Small intestine (tissue), 7 donors: ENCODE results near the gene RAPH1. TPM values are rescaled to one million over a fixed set of nuclear protein-coding genes. Genes with fewer than 3 reads are reported as not detected.
A peak's percentile ranks its signal among the peaks of the same experiment; 100 is the strongest.

Experiments
- DNase-seq, 2 donors: peaks; one replicate each; pipeline versions ENCODE4 v3.0.0 to v3.0.0-alpha.2; 2013
- FAIRE-seq: peaks from 2 replicates; lab custom pipeline; 2012; peaks lifted over from hg19 to GRCh38; lab: Jason Lieb, UNC
- H3K27ac ChIP-seq, 3 donors: one replicate each; pipeline ENCODE4 v1.5.1; 2013; ENCODE audit warnings: low read length in 2 of 3, mild to moderate bottlenecking in 2 of 3, control low read depth in 1 of 3, inconsistent platforms in 1 of 3, low read depth in 1 of 3, moderate library complexity in 1 of 3
- H3K27me3 ChIP-seq, 3 donors: one replicate each; pipeline ENCODE4 v1.6.1; 2013; ENCODE audit warnings: low read length in 3 of 3, inconsistent platforms in 1 of 3; ENCODE audit not compliant: control insufficient read depth in 3 of 3, insufficient read depth in 3 of 3
- H3K36me3 ChIP-seq, 3 donors: one replicate each; pipeline ENCODE4 v1.6.1; 2013; ENCODE audit warnings: low read length in 3 of 3, inconsistent platforms in 1 of 3, low read depth in 1 of 3, mild to moderate bottlenecking in 1 of 3, moderate library complexity in 1 of 3; ENCODE audit not compliant: control insufficient read depth in 3 of 3, insufficient read depth in 2 of 3
- H3K4me1 ChIP-seq, 3 donors: one replicate each; pipeline ENCODE4 v1.6.1; 2013; ENCODE audit warnings: low read length in 2 of 3, inconsistent platforms in 1 of 3, low read depth in 1 of 3, mild to moderate bottlenecking in 1 of 3, moderate library complexity in 1 of 3; ENCODE audit not compliant: control insufficient read depth in 3 of 3, insufficient read depth in 2 of 3
- H3K4me3 ChIP-seq, 3 donors: one replicate each; pipeline ENCODE4 v1.5.1; 2013; ENCODE audit warnings: low read length in 3 of 3, control low read depth in 1 of 3, inconsistent platforms in 1 of 3, low read depth in 1 of 3, mild to moderate bottlenecking in 1 of 3, moderate library complexity in 1 of 3
- H3K9me3 ChIP-seq, 2 donors: one replicate each; pipeline ENCODE4 v1.6.1; 2013; ENCODE audit warnings: low read depth in 1 of 2, low read length in 1 of 2; ENCODE audit not compliant: control insufficient read depth in 2 of 2, insufficient read depth in 1 of 2
- whole genome bisulfite sequencing, 3 donors: extraction: QIAGEN DNeasy Blood & Tissue Kit; methylation state at CpG; one replicate each; pipeline ENCODE4 v1.1.7; 2013; 5-methylcytosine and 5-hydroxymethylcytosine counted together
- polyA plus RNA-seq, 4 donors: library from polyadenylated mRNA; stranded (reverse) in 3 of 4; unstranded in 1 of 4; fragments of 200-250 nt in 3 of 4; fragments of 120-200 nt in 1 of 4; gene quantifications; one replicate each; pipeline versions ENCODE4 v1.2.1 to v1.2.3, GENCODE V29; 2013
- donor health status: healthy with polysubstance abuse.
- donor health status: control.
- donor health status: control.
- donor health status: Bipolar disorder and iron deficiency.
- donor health status: healthy.

The RAPH1 gene
- polyA plus RNA-seq, 4 donors = 6.2 to 15.7 (median 6.8) TPM

DNA sequence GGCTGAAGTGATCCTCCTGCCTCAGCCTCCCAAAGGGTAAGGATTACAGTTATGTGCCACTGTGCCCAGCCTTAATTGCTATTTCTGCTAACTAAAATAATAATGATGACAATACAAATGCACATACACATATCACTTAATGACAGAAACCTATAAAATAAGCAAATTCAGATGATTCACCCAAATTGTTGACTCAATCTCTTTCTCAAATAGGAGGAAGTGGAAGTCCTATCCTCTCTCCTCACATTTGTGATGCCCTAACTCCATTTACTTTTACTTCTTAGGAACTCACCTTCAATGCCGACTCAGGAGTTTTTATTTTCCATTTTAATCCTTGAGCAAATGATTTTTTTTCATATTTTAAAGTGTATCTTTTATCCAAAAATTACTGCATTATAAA lies 24.5 kb upstream of the RAPH1 start:
- Histone ChIP-seq H3K27ac (no peak overlapping the region), H3K36me3 (no peaks in the 10 kb centered on the region), H3K4me3 (no peak overlapping the region), H3K9me3 (no peaks in the 10 kb centered on the region), H3K27me3 (no peaks in the 10 kb centered on the region), H3K4me1 (no peaks in the 10 kb centered on the region)
- DNase-seq (no peak), FAIRE-seq (no peak)
- 44 to 93% (median 48%) methylated on average over 1 of the region's 1 CpG for WGBS, 3 donors

DNA sequence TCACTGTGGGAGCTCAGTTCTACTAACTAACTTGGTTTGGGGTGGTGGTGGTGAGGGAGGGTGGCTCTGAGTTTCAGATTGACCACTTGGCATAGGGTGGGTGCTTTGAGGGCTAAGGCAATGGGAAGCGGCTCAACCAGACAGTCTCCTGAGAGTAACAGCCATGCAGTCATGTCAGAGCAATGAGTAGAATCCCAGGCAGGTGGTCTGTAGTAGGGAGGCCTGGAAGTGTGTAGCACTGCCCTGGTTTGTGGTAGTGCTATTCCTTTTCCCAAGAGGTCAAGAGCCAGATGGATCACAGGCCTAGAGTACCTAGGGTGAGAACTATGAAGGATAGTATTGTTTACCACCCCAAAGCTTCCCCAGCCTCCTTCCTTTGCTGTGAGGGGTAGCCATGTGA lies 18.7 kb upstream of the RAPH1 start:
- Histone ChIP-seq H3K27ac (no peak overlapping the region), H3K9me3 (no peaks in the 10 kb centered on the region), H3K27me3 (no peaks in the 10 kb centered on the region), H3K4me1 (peaks cover 0 to 4% (median 0%) of the 10 kb centered on the region in 3 donors), H3K36me3 (no peaks in the 10 kb centered on the region), H3K4me3 (no peak overlapping the region)
- DNase-seq (no peak), FAIRE-seq (no peak)
- 95 to 100% (median 96%) methylated on average over 1 of the region's 1 CpG for WGBS, 3 donors

DNA sequence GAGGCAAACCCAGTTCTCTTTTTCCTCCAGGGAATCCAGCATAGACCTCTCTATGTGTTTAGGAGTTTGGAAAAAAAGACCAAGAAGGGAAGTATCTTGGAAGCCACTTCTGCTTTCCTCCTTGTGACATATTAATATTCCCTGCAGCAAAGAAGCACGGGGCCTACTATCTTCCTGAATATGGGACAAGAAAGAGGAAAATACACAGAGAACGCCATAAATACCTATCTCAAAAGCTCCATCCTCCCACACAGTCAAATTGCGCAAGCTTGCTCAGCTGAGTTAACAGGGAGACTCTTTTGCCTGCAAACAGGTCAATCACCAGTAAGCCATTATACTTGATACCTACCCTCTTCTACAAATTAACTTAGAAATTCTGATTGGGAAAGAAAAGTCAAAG lies 16.7 kb upstream of the RAPH1 start:
- Histone ChIP-seq H3K27me3 (no peaks in the 10 kb centered on the region), H3K9me3 (no peaks in the 10 kb centered on the region), H3K36me3 (no peaks in the 10 kb centered on the region), H3K4me1 (peaks cover 0 to 4% (median 0%) of the 10 kb centered on the region in 3 donors), H3K4me3 (no peak overlapping the region), H3K27ac (peak overlapping the region in 1 of 3 donors; percentile 61)
- no peak for FAIRE-seq
- WGBS, 3 donors = 24 to 54% (median 43%) methylated on average over 3 of the region's 3 CpGs
- DNase-seq = peak; percentile 35 to 88

DNA sequence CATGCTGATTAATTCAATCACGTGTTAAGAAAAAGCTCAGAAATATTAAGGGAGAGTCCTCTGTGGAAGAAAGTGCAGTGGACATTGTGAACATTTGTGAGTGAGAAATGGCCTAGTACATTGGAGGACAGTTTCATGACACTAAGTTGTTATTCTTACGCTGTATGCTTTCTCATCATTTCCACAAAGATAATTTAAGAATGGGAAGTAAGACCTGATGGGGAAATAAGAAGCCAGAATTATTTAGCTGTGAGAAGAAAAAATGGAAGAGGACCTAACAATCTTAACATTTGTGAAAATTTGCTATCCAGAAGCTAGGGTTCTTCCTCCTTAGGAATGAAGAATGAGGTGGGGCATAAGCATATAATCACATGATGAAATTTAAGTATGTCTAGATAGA lies 15.2 kb upstream of the RAPH1 start:
- Histone ChIP-seq H3K27me3 (no peaks in the 10 kb centered on the region), H3K9me3 (no peaks in the 10 kb centered on the region), H3K36me3 (no peaks in the 10 kb centered on the region), H3K27ac (no peak overlapping the region), H3K4me3 (no peak overlapping the region), H3K4me1 (peaks cover 0 to 4% (median 0%) of the 10 kb centered on the region in 3 donors)
- no peak for DNase-seq
- WGBS, 3 donors = 89 to 97% (median 89%) methylated on average over 2 of the region's 2 CpGs
- no peak for FAIRE-seq

DNA sequence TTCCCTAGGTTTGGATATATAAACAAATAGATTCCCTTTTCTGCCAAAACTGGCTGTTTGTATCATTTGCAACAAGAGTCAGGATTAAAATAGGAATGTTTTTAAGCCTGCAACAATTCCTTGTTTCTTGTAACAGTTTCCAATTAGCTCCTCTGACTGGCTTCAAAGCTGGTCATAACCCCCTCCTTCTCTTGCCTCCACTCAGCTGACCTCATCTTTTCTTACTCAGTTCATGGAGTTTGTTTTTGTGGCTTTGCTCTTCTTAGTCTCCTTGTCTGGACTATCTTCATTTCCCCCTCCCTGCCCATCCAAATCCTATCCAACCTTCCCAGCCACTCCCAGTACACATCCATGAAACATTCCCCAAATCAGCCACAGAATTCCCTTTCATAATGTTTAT lies 14.3 kb upstream of the RAPH1 start:
- Histone ChIP-seq H3K4me1 (peaks cover 0 to 4% (median 0%) of the 10 kb centered on the region in 3 donors), H3K36me3 (no peaks in the 10 kb centered on the region), H3K9me3 (no peaks in the 10 kb centered on the region), H3K27ac (no peak overlapping the region), H3K4me3 (no peak overlapping the region), H3K27me3 (no peaks in the 10 kb centered on the region)
- DNase-seq (no peak), FAIRE-seq (no peak)

DNA sequence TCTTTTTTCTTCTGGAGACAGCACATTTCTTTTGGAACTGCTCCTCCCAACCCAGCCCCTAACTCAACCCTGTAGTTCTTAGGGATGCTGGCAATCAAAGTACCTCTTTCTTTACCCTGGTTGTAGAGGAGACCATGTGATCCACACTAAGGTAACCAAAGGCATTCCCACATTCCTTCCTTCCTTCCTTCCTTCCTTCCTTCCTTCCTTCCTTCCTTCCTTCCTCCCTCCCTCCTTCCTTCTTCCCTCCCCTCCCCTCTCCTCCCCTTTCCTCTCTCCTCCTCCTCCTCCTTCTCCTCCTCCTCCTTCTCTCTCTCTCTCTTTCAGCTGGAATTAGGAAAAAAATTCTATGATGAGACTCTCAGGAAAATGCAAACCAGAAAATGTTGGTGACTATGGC lies 13.8 kb upstream of the RAPH1 start:
- no peaks in the 10 kb centered on the region for H3K27me3 ChIP-seq
- FAIRE-seq (no peak), DNase-seq (no peak)
- no peaks in the 10 kb centered on the region for H3K9me3 ChIP-seq
- no peak overlapping the region for H3K27ac ChIP-seq
- no peak overlapping the region for H3K4me3 ChIP-seq
- H3K36me3 ChIP-seq = no peaks in the 10 kb centered on the region
- peaks cover 0 to 4% (median 0%) of the 10 kb centered on the region in 3 donors for H3K4me1 ChIP-seq

DNA sequence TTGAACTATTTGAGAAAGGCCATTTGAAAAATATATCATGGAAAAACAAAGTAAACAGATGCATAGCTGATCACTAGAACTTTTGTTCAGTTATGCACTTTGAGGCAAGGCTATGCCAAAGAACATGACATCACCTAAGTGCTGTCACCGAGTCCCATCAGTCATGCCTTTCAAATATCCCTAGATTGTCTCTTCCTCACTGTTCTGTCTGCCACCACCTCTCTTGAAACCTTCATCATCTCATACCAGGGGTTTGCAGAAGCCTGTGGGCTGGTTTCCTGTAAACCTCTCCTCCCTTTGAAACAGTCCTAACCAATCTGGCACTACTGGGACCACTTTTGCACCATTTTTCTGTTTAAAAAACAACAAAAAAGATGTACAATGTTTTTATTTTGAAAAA lies 12.3 kb upstream of the RAPH1 start:
- Histone ChIP-seq H3K27ac (no peak overlapping the region), H3K4me1 (peaks cover 0 to 4% (median 0%) of the 10 kb centered on the region in 3 donors), H3K4me3 (no peak overlapping the region), H3K27me3 (no peaks in the 10 kb centered on the region), H3K36me3 (no peaks in the 10 kb centered on the region), H3K9me3 (no peaks in the 10 kb centered on the region)
- FAIRE-seq = no peak
- no peak for DNase-seq
- 70 to 73% (median 70%) methylated on average over 1 of the region's 1 CpG for WGBS, 3 donors

DNA sequence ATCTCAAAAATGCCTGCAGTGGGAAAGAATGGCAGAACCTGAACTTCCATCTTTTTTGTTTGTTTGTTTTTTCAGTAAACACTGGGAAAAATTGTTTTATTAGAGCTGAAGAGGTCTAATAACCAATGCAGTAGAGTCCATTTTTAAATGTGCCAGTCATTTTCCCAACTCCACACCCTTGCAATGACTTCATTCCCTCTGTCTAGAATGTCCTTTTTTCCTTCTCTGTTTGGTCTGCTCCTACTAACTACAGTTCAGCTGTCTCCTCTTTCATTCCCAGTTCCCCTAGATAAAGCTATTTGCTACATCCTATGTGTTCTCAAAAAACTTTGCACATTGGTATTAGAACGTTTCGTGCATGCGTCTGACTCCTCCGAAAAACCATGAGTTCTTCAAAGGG lies 9.3 kb upstream of the RAPH1 start:
- Histone ChIP-seq H3K4me1 (no peaks in the 10 kb centered on the region), H3K27ac (no peak overlapping the region), H3K36me3 (no peaks in the 10 kb centered on the region), H3K9me3 (no peaks in the 10 kb centered on the region), H3K4me3 (no peak overlapping the region), H3K27me3 (no peaks in the 10 kb centered on the region)
- FAIRE-seq = no peak
- DNase-seq = no peak
- WGBS, 3 donors = 95 to 98% (median 95%) methylated on average over 4 of the region's 4 CpGs

DNA sequence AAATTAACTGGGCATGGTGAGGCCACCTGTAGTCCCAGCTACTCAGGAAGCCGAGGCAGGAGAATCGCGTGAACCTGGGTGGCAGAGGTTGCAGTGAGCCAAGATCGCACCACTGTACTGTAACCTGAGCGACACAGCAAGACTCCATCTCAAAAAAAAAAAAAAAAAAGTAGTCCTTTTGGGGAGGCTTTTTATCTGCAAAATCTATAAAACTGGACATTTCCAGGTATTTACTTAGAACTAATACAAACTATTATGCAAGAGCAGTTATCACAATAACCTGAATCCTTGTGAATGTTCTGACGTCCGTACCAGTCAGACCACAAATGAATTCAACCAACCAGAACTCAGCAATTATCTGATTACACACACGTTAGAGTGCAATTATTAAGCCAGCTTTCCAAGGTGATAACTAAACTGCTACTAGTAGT lies 8.8 kb upstream of the RAPH1 start:
- Histone ChIP-seq H3K4me3 (no peak overlapping the region), H3K27ac (no peak overlapping the region), H3K4me1 (no peaks in the 10 kb centered on the region), H3K36me3 (no peaks in the 10 kb centered on the region), H3K9me3 (no peaks in the 10 kb centered on the region), H3K27me3 (no peaks in the 10 kb centered on the region)
- peak; percentile 26 to 54 for DNase-seq
- FAIRE-seq = no peak
- WGBS, 3 donors = 67 to 80% (median 74%) methylated on average over 8 of the region's 8 CpGs
